SK-MEL-5 (cell line): ENCODE data around the gene DNASE2B. TPM values are rescaled to one million over a fixed set of nuclear protein-coding genes. Genes with fewer than 3 reads are reported as not detected.

ENCODE experiments used
- DNase-seq: peaks from one replicate; pipeline ENCODE4 v3.0.0-alpha.2; 2016; ENCODE audit warnings: low read depth, low spot score
- in situ Hi-C: cut with HindIII; loops from 2 replicates; pipeline ENCODE4 v1.10.0; 2016; ENCODE audit warnings: low sequenced_read_pairs, high pct_unique_total_duplicates, low pct_unique_long_range_greater_than_20kb
- total RNA-seq: library from RNA; depleted of rRNA; stranded (reverse); fragments of >200 nt; shearing (Covaris generic); gene quantifications from 2 replicates; pipeline ENCODE4 v1.2.3, GENCODE V29; 2014

The DNASE2B gene
- total RNA-seq, 1 experiment from 2014 or later, result 0.18 TPM

GRCh38 chr1:84368441-84368840 lies 29.8 kb upstream of the DNASE2B start:
- no peak for DNase-seq

GRCh38 chr1:84370266-84370665 lies 28.0 kb upstream of the DNASE2B start:
- in situ Hi-C loops, result no loop called here
- no peak for DNase-seq

More at GRCh38 chr1:84368441-84368840, 29.8 kb upstream of the DNASE2B start:
- in situ Hi-C loops, result no loop called here

- no peak for DNase-seq
- in situ Hi-C loops, result no loop called here
These were observed 27.4 kb upstream of the DNASE2B start for GRCh38 chr1:84370831-84371394.

GRCh38 chr1:84373436-84374141 lies 24.7 kb upstream of the DNASE2B start:
- no peak for DNase-seq
- in situ Hi-C loops, result no loop called here

GRCh38 chr1:84374991-84375696 lies 23.1 kb upstream of the DNASE2B start:
- DNase-seq, result no peak

DNA sequence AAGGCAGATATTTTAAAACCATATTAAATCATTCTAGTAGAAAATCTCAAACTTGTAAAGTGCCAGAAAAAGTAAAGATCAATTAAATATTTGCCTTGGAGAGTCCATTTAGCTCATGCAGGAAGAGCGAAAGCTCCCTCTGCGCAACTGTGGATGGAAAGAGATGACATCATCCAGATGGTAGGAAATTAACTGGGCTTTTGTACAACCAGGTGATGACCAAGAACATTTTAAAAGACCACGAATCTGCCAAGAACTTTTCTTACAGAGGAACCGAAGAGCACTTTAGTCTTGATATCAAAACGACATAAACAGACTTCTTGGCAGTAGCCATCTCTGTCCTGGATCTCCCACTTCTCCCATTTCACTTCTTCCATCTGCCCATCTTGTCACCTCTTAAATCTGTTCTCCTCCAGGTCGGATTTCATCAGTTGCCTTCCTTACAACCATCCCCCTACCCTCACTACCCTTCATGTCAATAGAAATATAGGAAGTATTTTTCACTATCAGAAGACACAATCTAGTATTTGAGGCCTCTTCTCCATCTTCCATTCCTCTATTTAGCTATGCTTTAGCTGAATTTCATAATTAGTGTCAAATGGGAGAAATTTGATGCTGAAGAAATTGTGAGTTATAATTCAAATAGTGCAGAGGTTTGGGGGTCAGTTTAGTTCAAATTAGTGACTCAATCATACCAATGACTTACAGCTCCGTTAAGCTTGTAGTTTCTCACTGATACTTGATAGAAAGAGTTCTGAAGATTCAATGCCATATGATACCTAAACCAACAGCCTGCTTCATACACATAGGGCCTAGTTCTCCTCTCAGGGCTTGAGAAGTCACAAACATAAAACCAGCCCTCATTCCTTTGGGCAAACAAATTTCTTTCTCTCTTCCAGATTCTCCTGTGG lies 22.0 kb upstream of the DNASE2B start:
- DNase-seq, result no peak
- in situ Hi-C loops, result no loop called here

More at GRCh38 chr1:84374991-84375696, 23.1 kb upstream of the DNASE2B start:
- in situ Hi-C loops, result no loop called here

DNA sequence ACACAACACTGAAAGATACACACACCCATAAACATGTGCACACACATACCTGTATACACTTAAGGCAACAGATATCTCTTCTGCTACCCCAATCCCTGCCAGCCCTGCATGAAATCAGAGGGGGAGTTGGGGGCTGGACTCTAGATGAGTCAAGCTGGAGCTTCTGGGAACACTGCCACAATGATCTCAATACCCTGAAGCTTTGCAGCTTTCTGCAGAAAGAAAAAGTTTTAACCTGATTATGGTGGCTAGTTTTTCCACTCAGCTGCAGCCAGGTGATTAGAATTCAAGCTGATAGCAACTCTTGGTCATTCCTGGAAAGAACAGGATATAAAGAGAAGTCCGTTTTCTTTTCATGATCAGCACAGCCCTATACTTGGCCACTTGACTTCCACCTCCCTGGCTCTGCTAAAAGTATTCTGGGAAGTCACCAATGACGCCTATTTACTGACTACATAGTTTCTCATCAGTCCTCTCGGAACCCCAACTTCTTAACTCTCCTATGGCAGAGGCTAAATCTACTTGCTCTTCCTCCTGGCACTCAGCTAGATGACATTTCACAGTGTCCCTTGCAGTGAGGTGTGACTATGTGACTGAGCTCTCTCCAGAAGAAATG lies 20.7 kb upstream of the DNASE2B start:
- no peak for DNase-seq

DNA sequence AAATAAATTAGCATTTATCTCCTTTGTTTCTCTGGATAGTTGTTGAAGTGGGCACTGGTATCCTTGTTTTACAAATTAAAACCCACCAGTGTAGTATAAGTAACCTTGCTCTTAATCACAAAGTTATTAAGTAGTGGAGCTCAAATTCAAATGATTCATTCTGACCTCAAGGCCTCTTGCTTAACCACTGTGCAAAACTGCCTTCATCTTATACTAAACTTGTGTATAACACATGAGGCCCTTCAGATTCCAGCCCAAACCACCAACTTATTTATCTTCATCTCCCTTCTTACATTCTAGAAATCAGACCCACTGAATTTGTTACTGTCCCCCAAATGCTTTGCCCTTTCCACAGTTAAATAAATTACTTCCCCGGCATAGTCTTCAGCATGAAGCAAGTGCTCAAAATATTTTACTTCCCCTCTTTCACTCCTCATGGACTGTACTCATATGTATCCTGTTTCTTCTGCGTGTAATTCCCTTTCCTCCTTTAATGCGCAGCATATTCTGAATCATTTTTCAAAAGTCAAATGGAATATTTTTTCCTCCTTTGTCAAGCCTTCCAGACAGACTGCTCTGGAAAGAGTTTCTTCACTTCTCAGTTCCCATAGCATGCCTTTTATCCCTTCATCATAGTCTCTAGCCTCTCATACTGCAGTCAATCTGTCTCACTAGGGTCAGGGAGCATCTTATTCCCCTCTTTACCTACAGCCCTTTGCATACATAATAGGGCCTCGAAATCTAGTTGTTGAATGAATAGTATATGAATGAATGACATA lies 19.0 kb upstream of the DNASE2B start:
- peak; percentile 9 for DNase-seq
- in situ Hi-C loops, result no loop called here

More for the DNA sequence above, 20.7 kb upstream of the DNASE2B start:
- in situ Hi-C loops, result no loop called here

- in situ Hi-C loops, result no loop called here
- DNase-seq, result no peak
These were observed 18.4 kb upstream of the DNASE2B start for GRCh38 chr1:84379917-84380180.

DNA sequence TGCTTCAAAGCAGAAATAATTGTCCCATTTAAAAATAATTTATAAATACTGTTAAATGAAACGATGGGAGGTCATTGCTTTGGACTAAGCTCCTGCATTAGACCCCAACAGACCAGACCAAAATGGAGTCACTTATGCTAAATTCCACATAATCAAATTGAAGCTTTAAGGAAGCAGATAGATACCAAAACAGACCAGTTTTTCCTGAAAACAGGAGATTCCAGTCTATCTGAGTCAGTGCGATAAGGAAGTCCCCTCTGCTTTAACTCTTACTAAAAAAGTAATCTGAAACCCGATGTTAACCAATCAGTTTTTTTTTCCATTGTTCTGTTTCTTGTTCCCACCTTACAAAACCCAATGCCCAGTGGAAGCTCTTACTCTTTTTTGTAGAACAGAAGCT lies 16.2 kb upstream of the DNASE2B start:
- in situ Hi-C loops, result no loop called here
- DNase-seq, result no peak

- DNase-seq, result no peak
- in situ Hi-C loops, result no loop called here
These were observed 12.9 kb upstream of the DNASE2B start for GRCh38 chr1:84385347-84385746.

DNA sequence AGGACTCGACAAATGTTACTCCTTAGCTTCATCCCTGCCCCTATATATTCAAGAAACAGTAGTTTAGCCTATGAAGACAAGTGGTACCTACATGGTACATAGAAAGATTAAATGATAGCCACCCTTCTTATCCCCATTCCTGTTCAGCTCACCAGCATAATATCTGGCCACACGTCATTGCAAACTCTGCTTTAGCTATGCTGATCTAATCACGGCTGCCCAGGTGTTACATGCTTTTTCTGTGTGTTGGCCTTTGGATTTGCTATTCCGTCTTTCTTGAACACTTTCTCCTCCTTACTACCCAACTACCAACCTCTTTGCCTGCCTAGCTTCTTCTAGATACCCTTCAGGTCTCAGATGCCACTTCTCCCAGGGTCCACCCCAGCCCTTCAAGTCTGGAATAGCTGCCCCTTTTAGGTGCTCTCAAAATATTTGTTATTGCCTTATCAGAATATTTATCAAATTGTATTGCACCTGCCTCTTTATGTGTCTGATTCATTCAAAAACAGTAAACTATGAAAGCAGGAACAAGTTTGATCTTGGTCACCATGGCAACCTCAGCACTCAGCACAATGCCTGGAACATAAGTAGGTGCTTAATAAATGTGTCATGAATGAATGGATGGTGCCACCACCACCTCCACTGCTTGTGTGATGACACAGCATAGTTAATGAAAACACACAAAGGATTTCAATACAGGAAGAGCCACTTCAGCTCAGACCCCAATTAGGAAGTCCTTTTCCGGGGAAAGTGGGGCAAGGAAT lies 11.4 kb upstream of the DNASE2B start:
- DNase-seq, result no peak
- in situ Hi-C loops, result no loop called here

DNA sequence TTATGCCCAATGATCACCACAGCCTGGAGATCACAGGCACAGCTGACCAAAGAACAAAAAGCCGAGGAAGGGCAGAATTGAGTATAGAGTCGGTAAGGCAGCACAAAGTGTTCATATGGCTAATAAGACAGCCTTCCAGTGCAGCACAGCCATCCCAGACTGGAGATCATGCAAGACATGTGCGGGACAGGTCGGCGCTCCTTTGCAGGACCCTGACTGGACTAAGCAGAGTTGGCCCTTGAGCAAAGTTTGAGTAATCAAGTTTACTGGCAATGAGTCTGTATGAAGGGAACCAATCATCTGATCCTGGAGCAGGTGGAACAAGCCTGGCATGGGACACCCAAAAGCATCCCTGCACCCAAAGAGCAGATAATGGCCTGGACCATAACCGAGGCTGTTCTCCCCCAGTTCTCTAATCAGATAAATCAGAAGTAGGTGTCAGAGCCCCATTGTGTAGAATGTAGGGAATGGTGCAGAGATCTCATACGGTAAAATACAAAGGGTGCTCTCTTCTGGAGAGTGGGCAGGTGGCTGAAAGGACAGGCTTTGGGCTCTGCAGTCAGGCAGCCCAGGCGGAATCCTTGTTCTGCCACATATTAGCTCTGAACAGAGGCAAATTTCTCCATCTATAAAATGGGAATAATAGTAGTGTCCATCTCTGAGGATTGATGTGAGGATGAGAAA lies 10.7 kb upstream of the DNASE2B start:
- DNase-seq, result peak; percentile 74
- in situ Hi-C loops, result no loop called here

GRCh38 chr1:84390226-84390625 lies 8.1 kb upstream of the DNASE2B start:
- DNase-seq, result no peak
- in situ Hi-C loops, result no loop called here

DNA sequence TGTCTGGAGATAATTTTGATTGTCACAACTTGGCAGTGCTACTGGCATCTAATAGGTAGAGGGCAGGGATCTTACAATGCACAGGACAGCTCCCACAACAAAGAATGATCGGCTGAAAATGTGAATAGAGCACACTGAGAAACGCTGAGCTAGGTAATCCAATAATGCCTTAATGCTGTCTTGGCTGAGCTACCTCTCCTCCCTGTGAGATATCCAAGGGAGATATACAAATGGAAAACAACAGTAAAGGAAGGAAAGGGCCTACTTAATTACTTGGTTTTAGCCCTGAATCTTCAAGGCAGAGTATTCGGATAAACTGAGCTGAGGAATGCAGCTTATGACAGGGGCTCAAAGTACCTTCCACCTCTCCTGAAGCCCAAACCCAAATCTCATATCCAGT lies 2.9 kb downstream of the DNASE2B start:
- no peak for DNase-seq
- in situ Hi-C loops, result no loop called here

- no peak for DNase-seq
These were observed 3.8 kb downstream of the DNASE2B start for GRCh38 chr1:84402060-84402459.

More at GRCh38 chr1:84402060-84402459, 3.8 kb downstream of the DNASE2B start:
- in situ Hi-C loops, result no loop called here
